ENCODE results near the gene LCE3D. TPM values are rescaled to one million over a fixed set of nuclear protein-coding genes. Genes with fewer than 3 reads are reported as not detected.

LCE3D gene
- total RNA-seq, 1 experiment from 2014 or later: not detected

GRCh38 chr1:152543820-152544219 is 36.5 kb downstream of the LCE3D start:
- Histone ChIP-seq H3K9me3 (0 out of 2 replicates have a peak, but pooled peaks cover 1% of the 10 kb centered on the region), H3K4me3 (no peak overlapping the region), H3K36me3 (no peaks in the 10 kb centered on the region), H3K27me3 (peaks cover 2% of the 10 kb centered on the region; the same call in 1 of the 2 replicates)
- peak; percentile 46 for DNase-seq

GRCh38 chr1:152539901-152540300 is 40.4 kb downstream of the LCE3D start:
- H3K4me3 ChIP-seq: no peak overlapping the region
- H3K36me3 ChIP-seq: no peaks in the 10 kb centered on the region
- DNase-seq: no peak
- H3K27me3 ChIP-seq: peaks cover 2% of the 10 kb centered on the region; the same call in 1 of the 2 replicates
- H3K9me3 ChIP-seq: no peaks in the 10 kb centered on the region

GRCh38 chr1:152537496-152537895 is 42.8 kb downstream of the LCE3D start:
- peaks cover 2% of the 10 kb centered on the region; the same call in 1 of the 2 replicates for H3K27me3 ChIP-seq
- H3K4me3 ChIP-seq: no peak overlapping the region

GRCh38 chr1:152535774-152536173 is 44.5 kb downstream of the LCE3D start:
- Histone ChIP-seq H3K27me3 (no peaks in the 10 kb centered on the region; the same call in 1 of the 2 replicates), H3K9me3 (peaks cover 4% of the 10 kb centered on the region; the same call in 1 of the 2 replicates), H3K36me3 (no peaks in the 10 kb centered on the region), H3K4me3 (no peak overlapping the region)
- no peak for DNase-seq

More at GRCh38 chr1:152537496-152537895, 42.8 kb downstream of the LCE3D start:
- H3K36me3 ChIP-seq: no peaks in the 10 kb centered on the region
- no peaks in the 10 kb centered on the region for H3K9me3 ChIP-seq
- no peak for DNase-seq

- Histone ChIP-seq H3K36me3 (no peaks in the 10 kb centered on the region), H3K9me3 (peaks cover 4% of the 10 kb centered on the region; the same call in 1 of the 2 replicates), H3K4me3 (no peak overlapping the region), H3K27me3 (no peaks in the 10 kb centered on the region; the same call in 1 of the 2 replicates)
- peak; percentile 60 for DNase-seq
These were observed 46.9 kb downstream of the LCE3D start for GRCh38 chr1:152533327-152533938.

Other genes with a start within 250 kb of the LCE3D start
- not detected in 2 replicates for gene FLG2, start 220.5 kb downstream of the LCE3D start, total RNA-seq (2014; rRNA removed; shearing (Covaris generic); ENCODE audit: low replicate concordance)
- gene CRNN, start 166.3 kb downstream of the LCE3D start, total RNA-seq (2014; rRNA removed; shearing (Covaris generic); ENCODE audit: low replicate concordance): not detected in 2 replicates
- gene LCE5A, start 69.7 kb downstream of the LCE3D start, total RNA-seq (2014; rRNA removed; shearing (Covaris generic); ENCODE audit: low replicate concordance): not detected in 2 replicates
- not detected in 2 replicates for gene CRCT1, start 66.0 kb downstream of the LCE3D start, total RNA-seq (2014; rRNA removed; shearing (Covaris generic); ENCODE audit: low replicate concordance)
- gene LCE3E, start 13.7 kb downstream of the LCE3D start, total RNA-seq (2014; rRNA removed; shearing (Covaris generic); ENCODE audit: low replicate concordance): not detected in 2 replicates
- gene LCE3C, start 19.7 kb upstream of the LCE3D start, total RNA-seq (2014; rRNA removed; shearing (Covaris generic); ENCODE audit: low replicate concordance): not detected in 2 replicates
- gene LCE3B, start 33.3 kb upstream of the LCE3D start, total RNA-seq (2014; rRNA removed; shearing (Covaris generic); ENCODE audit: low replicate concordance): not detected in 2 replicates
- gene LCE3A, start 42.6 kb upstream of the LCE3D start, total RNA-seq (2014; rRNA removed; shearing (Covaris generic); ENCODE audit: low replicate concordance): not detected in 2 replicates
- not detected in 2 replicates for gene LCE2D, start 82.9 kb upstream of the LCE3D start, total RNA-seq (2014; rRNA removed; shearing (Covaris generic); ENCODE audit: low replicate concordance)
- gene LCE2C, start 94.8 kb upstream of the LCE3D start, total RNA-seq (2014; rRNA removed; shearing (Covaris generic); ENCODE audit: low replicate concordance): not detected in 2 replicates
- gene LCE2B, start 105.6 kb upstream of the LCE3D start, total RNA-seq (2014; rRNA removed; shearing (Covaris generic); ENCODE audit: low replicate concordance): not detected in 2 replicates
- not detected in 2 replicates for gene LCE2A, start 117.8 kb upstream of the LCE3D start, total RNA-seq (2014; rRNA removed; shearing (Covaris generic); ENCODE audit: low replicate concordance)
- gene LCE4A, start 127.6 kb upstream of the LCE3D start, total RNA-seq (2014; rRNA removed; shearing (Covaris generic); ENCODE audit: low replicate concordance): not detected in 2 replicates
- gene KPRP, start 177.5 kb upstream of the LCE3D start, total RNA-seq (2014; rRNA removed; shearing (Covaris generic); ENCODE audit: low replicate concordance): not detected in 2 replicates
- not detected in 2 replicates for gene LCE1F, start 194.6 kb upstream of the LCE3D start, total RNA-seq (2014; rRNA removed; shearing (Covaris generic); ENCODE audit: low replicate concordance)
- gene LCE1E, start 205.7 kb upstream of the LCE3D start, total RNA-seq (2014; rRNA removed; shearing (Covaris generic); ENCODE audit: low replicate concordance): not detected in 2 replicates
- gene LCE1D, start 216.2 kb upstream of the LCE3D start, total RNA-seq (2014; rRNA removed; shearing (Covaris generic); ENCODE audit: low replicate concordance): not detected in 2 replicates
- gene LCE1C, start 226.1 kb upstream of the LCE3D start, total RNA-seq (2014; rRNA removed; shearing (Covaris generic); ENCODE audit: low replicate concordance): not detected in 2 replicates
- not detected in 2 replicates for gene LCE1B, start 231.5 kb upstream of the LCE3D start, total RNA-seq (2014; rRNA removed; shearing (Covaris generic); ENCODE audit: low replicate concordance)
- gene LCE1A, start 247.0 kb upstream of the LCE3D start, total RNA-seq (2014; rRNA removed; shearing (Covaris generic); ENCODE audit: low replicate concordance): not detected in 2 replicates

Data from MG63 (cell line).